Colon (tissue), 2 donors: Measurements from ENCODE around the gene SIK1.

Experiments
- FAIRE-seq: peaks from 2 replicates; lab custom pipeline; 2012; peaks lifted over from hg19 to GRCh38; lab: Jason Lieb, UNC
- donor health status: control.
- donor health status: control.

Gene SIK1

GRCh38 chr21:43367296-43367695 lies 59.6 kb downstream of the SIK1 start:
- no peak for FAIRE-seq

GRCh38 chr21:43366656-43367055 lies 60.3 kb downstream of the SIK1 start:
- FAIRE-seq = no peak

GRCh38 chr21:43365611-43366426 lies 61.1 kb downstream of the SIK1 start:
- FAIRE-seq = no peak

GRCh38 chr21:43364851-43365424 lies 62.0 kb downstream of the SIK1 start:
- FAIRE-seq = no peak
